WTC11 (cell line): ENCODE measurements around the gene ZFAND6. TPM values are rescaled to one million over a fixed set of nuclear protein-coding genes. Genes with fewer than 3 reads are reported as not detected.

Source experiments
- ATAC-seq: fragments of 200-7000 bp; cut with Tn5 transposase; 2 replicates; pipeline ENCODE4 v1.10.0; 2021; ENCODE audit warnings: mild to moderate bottlenecking, moderate library complexity
- CTCF ChIA-PET: fragments of 300-600 bp; sonication (Branson Sonifier 250); formaldehyde crosslinking; loops from one replicate; lab custom pipeline; 2021; ENCODE audit warnings: antibody characterized with exemption; lab: Charles Lee
- POLR2A ChIA-PET: fragments of 350-600 bp; sonication (Branson Sonifier 250); formaldehyde crosslinking; loops from one replicate; lab custom pipeline; 2021; ENCODE audit warnings: antibody characterized with exemption; lab: Charles Lee
- DNase-seq: peaks from one replicate; pipeline ENCODE4 v3.0.0; 2021; ENCODE audit warnings: low spot score
- H3K27ac Mint-ChIP-seq: 2 replicates; pipeline ENCODE4 v1.8.0; 2021; ENCODE audit warnings: mixed read lengths
- H3K27me3 Mint-ChIP-seq: 2 replicates; pipeline ENCODE4 v1.8.0; 2021; ENCODE audit warnings: low read depth, mild to moderate bottlenecking, moderate library complexity, mixed read lengths
- H3K36me3 Mint-ChIP-seq: 2 replicates; pipeline ENCODE4 v1.8.0; 2021; ENCODE audit warnings: mixed read lengths
- H3K4me1 Mint-ChIP-seq: 2 replicates; pipeline ENCODE4 v1.8.0; 2022; ENCODE audit warnings: mixed read lengths
- H3K4me3 Mint-ChIP-seq: 2 replicates; pipeline ENCODE4 v1.8.0; 2021; ENCODE audit warnings: mild to moderate bottlenecking, moderate library complexity, mixed read lengths
- H3K9me3 Mint-ChIP-seq: 2 replicates; pipeline ENCODE4 v1.8.0; 2021; ENCODE audit warnings: mixed read lengths
- ESRRA ChIP-seq: sonication (generic); formaldehyde crosslinking; IDR thresholded peaks from 2 replicates; pipeline ENCODE4 v1.8.1; 2022; ENCODE audit warnings: mild to moderate bottlenecking, missing genetic modification reagents, borderline replicate concordance
- ETV6 ChIP-seq: sonication (generic); formaldehyde crosslinking; IDR thresholded peaks from 2 replicates; pipeline ENCODE4 v1.8.1; 2022; ENCODE audit warnings: mild to moderate bottlenecking, missing genetic modification reagents
- GABPB1 ChIP-seq: sonication (generic); formaldehyde crosslinking; IDR thresholded peaks from 2 replicates; pipeline ENCODE4 v1.8.1; 2023; ENCODE audit warnings: mild to moderate bottlenecking, missing genetic modification reagents
- HMGA2 ChIP-seq: fragments of 250-450 bp; sonication (Bioruptor Pico); IDR thresholded peaks from 2 replicates; pipeline ENCODE4 v1.4.0; 2021; ENCODE audit warnings: mild to moderate bottlenecking, moderate library complexity
- JAZF1 ChIP-seq: fragments of 250-450 bp; sonication (Bioruptor Pico); IDR thresholded peaks from 2 replicates; pipeline ENCODE4 v1.9.0; 2021; ENCODE audit warnings: moderate library complexity, mild to moderate bottlenecking, inconsistent platforms
- JUN ChIP-seq: sonication (generic); formaldehyde crosslinking; IDR thresholded peaks from 2 replicates; pipeline ENCODE4 v1.8.0; 2023; ENCODE audit warnings: mild to moderate bottlenecking, missing genetic modification reagents
- KAT7 ChIP-seq: sonication (generic); formaldehyde crosslinking; IDR thresholded peaks from 2 replicates; pipeline ENCODE4 v1.8.1; 2023; ENCODE audit warnings: missing genetic modification reagents, mild to moderate bottlenecking, borderline replicate concordance
- MLX ChIP-seq: sonication (generic); formaldehyde crosslinking; IDR thresholded peaks from 2 replicates; pipeline ENCODE4 v1.8.1; 2023; ENCODE audit warnings: mild to moderate bottlenecking, missing genetic modification reagents, moderate library complexity
- MXD4 ChIP-seq: fragments of 250-450 bp; sonication (Bioruptor Pico); IDR thresholded peaks from 2 replicates; pipeline ENCODE4 v1.8.0; 2021; ENCODE audit warnings: mild to moderate bottlenecking, moderate library complexity, borderline replicate concordance
- SMAD4 ChIP-seq: sonication (generic); formaldehyde crosslinking; IDR thresholded peaks from 2 replicates; pipeline ENCODE4 v1.8.0; 2022; ENCODE audit warnings: mild to moderate bottlenecking, missing genetic modification reagents
- TCF7 ChIP-seq: sonication (generic); formaldehyde crosslinking; IDR thresholded peaks from 2 replicates; pipeline ENCODE4 v1.8.0; 2022; ENCODE audit warnings: mild to moderate bottlenecking, low read depth, missing genetic modification reagents, moderate library complexity
- TEAD4 ChIP-seq: sonication (generic); formaldehyde crosslinking; IDR thresholded peaks from 2 replicates; pipeline ENCODE4 v1.8.0; 2022; ENCODE audit warnings: mild to moderate bottlenecking, missing genetic modification reagents
- TP53 ChIP-seq: sonication (generic); formaldehyde crosslinking; IDR thresholded peaks from 2 replicates; pipeline ENCODE4 v1.8.1; 2023; ENCODE audit warnings: mild to moderate bottlenecking, missing genetic modification reagents
- ZMAT4 ChIP-seq: fragments of 250-450 bp; sonication (Bioruptor Pico); IDR thresholded peaks from 2 replicates; pipeline ENCODE4 v1.9.0; 2021; ENCODE audit warnings: mild to moderate bottlenecking
- ZNF263 ChIP-seq: sonication (generic); formaldehyde crosslinking; IDR thresholded peaks from 2 replicates; pipeline ENCODE4 v1.8.1; 2022; ENCODE audit warnings: low read depth, mild to moderate bottlenecking, moderate library complexity, missing genetic modification reagents
- ZNF281 ChIP-seq: sonication (generic); formaldehyde crosslinking; IDR thresholded peaks from 2 replicates; pipeline ENCODE4 v1.8.0; 2023; ENCODE audit warnings: mild to moderate bottlenecking, missing genetic modification reagents
- total RNA-seq: library from RNA; stranded (reverse); gene quantifications from 3 replicates; pipeline ENCODE4 v1.2.3, GENCODE V29; 2021
- TF ChIP-seq, protein P1 (sequence below): sonication (generic); formaldehyde crosslinking; IDR thresholded peaks from 2 replicates; pipeline ENCODE4 v1.8.0; 2023; ENCODE audit warnings: missing genetic modification reagents
- TF ChIP-seq, protein P2 (sequence below): sonication (generic); formaldehyde crosslinking; IDR thresholded peaks from 2 replicates; pipeline ENCODE4 v1.8.0; 2022; ENCODE audit warnings: mild to moderate bottlenecking, missing genetic modification reagents

The ZFAND6 gene
- total RNA-seq, 1 experiment from 2014 or later = 114 TPM

GRCh38 chr15:80118956-80119355 lies 59.5 kb downstream of the ZFAND6 start (continued):
- no peak for TF ChIP-seq JUN (CRISPR knock-in tag)
- no peak for TF ChIP-seq ETV6 (CRISPR knock-in tag)

GRCh38 chr15:80120636-80121035 lies 61.2 kb downstream of the ZFAND6 start:
- POLR2A ChIA-PET = no interaction called here
- Mint-ChIP-seq H3K9me3 (no peaks in the 10 kb centered on the region), H3K27ac (peak overlapping the region; percentile 8; the same call in 1 of the 2 replicates), H3K27me3 (no peaks in the 10 kb centered on the region)
- DNase-seq = no peak
- TF ChIP-seq ZNF281 (CRISPR knock-in tag) (no peak), GABPB1 (CRISPR knock-in tag) (no peak), ESRRA (CRISPR knock-in tag) (no peak), JAZF1 (CRISPR knock-in tag) (no peak), ETV6 (CRISPR knock-in tag) (no peak), MLX (CRISPR knock-in tag) (no peak)
- TF ChIP-seq, protein P1, sequence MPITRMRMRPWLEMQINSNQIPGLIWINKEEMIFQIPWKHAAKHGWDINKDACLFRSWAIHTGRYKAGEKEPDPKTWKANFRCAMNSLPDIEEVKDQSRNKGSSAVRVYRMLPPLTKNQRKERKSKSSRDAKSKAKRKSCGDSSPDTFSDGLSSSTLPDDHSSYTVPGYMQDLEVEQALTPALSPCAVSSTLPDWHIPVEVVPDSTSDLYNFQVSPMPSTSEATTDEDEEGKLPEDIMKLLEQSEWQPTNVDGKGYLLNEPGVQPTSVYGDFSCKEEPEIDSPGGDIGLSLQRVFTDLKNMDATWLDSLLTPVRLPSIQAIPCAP (CRISPR knock-in tag) = no peak
- TF ChIP-seq, all 79 proteins: peak for 0
- peaks cover 16% of the 10 kb centered on the region for H3K36me3 Mint-ChIP-seq
- H3K4me3 Mint-ChIP-seq = no peak overlapping the region
- CTCF ChIA-PET = no interaction called here
- peaks cover 5% of the 10 kb centered on the region for H3K4me1 Mint-ChIP-seq
- no peak for ATAC-seq

GRCh38 chr15:80121546-80121945 lies 62.1 kb downstream of the ZFAND6 start:
- TF ChIP-seq KAT7 (CRISPR knock-in tag) (no peak), ZNF281 (CRISPR knock-in tag) (no peak), ZNF263 (CRISPR knock-in tag) (no peak), MXD4 (CRISPR knock-in tag) (no peak), TCF7 (CRISPR knock-in tag) (no peak), TEAD4 (no peak), SMAD4 (CRISPR knock-in tag) (no peak), ZMAT4 (no peak), HMGA2 (CRISPR knock-in tag) (no peak), TP53 (no peak)
- TF ChIP-seq, protein P2, sequence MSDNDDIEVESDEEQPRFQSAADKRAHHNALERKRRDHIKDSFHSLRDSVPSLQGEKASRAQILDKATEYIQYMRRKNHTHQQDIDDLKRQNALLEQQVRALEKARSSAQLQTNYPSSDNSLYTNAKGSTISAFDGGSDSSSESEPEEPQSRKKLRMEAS (CRISPR knock-in tag) = no peak
- H3K27ac Mint-ChIP-seq = no peak overlapping the region
- H3K4me3 Mint-ChIP-seq = no peak overlapping the region
- CTCF ChIA-PET = no interaction called here
- peaks cover 25% of the 10 kb centered on the region for H3K36me3 Mint-ChIP-seq
- ATAC-seq = no peak
- 0 out of 2 replicates have a peak, but pooled peaks cover 4% of the 10 kb centered on the region for H3K4me1 Mint-ChIP-seq
- no peaks in the 10 kb centered on the region for H3K27me3 Mint-ChIP-seq
- POLR2A ChIA-PET = no interaction called here
- H3K9me3 Mint-ChIP-seq = no peaks in the 10 kb centered on the region
- DNase-seq = no peak
